B cell (primary cell): Measurements from ENCODE around the gene RIOK3.

ENCODE experiments used
- EZH2 ChIP-seq: IDR thresholded peaks from 2 replicates; pipeline ENCODE4 v1.6.1; 2012; ENCODE audit warnings: borderline replicate concordance, low read depth, mild to moderate bottlenecking, moderate library complexity, low read length; ENCODE audit not compliant: insufficient read depth, poor library complexity, severe bottlenecking
- TF ChIP-seq, protein P1 (sequence below): fragments of 200-600 bp; IDR thresholded peaks from one replicate; pipeline ENCODE4 v1.8.0; 2022; ENCODE audit warnings: antibody characterized with exemption, mild to moderate bottlenecking

DNA sequence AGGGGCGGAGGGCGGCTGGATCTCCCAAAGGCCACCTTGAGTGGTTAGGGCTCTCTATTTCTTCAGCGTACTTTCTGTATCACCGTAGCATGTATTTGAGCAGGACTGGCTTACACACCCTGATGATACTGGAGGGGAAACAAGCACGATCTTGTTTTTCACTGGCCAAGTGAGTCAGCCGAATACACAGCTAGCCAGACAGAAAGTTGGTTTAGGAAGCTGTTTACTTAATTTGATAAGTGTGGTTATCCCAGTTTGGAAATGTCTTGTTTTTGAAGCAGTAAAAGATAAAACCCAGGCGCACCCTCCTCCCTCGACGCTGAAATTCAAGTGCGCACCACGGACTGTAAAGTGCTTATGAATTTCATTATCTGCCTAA, 582 bp downstream of the RIOK3 start:
- TF ChIP-seq, protein P1, sequence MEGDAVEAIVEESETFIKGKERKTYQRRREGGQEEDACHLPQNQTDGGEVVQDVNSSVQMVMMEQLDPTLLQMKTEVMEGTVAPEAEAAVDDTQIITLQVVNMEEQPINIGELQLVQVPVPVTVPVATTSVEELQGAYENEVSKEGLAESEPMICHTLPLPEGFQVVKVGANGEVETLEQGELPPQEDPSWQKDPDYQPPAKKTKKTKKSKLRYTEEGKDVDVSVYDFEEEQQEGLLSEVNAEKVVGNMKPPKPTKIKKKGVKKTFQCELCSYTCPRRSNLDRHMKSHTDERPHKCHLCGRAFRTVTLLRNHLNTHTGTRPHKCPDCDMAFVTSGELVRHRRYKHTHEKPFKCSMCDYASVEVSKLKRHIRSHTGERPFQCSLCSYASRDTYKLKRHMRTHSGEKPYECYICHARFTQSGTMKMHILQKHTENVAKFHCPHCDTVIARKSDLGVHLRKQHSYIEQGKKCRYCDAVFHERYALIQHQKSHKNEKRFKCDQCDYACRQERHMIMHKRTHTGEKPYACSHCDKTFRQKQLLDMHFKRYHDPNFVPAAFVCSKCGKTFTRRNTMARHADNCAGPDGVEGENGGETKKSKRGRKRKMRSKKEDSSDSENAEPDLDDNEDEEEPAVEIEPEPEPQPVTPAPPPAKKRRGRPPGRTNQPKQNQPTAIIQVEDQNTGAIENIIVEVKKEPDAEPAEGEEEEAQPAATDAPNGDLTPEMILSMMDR: no peak
- no peak for TF ChIP-seq EZH2
